MV-4-11 (cell line): ENCODE measurements around the gene MEAF6.

ENCODE experiments used
- DNase-seq: peaks from one replicate; lab custom pipeline; 2025; lab: John Stamatoyannopoulos, UW

Gene MEAF6

DNA sequence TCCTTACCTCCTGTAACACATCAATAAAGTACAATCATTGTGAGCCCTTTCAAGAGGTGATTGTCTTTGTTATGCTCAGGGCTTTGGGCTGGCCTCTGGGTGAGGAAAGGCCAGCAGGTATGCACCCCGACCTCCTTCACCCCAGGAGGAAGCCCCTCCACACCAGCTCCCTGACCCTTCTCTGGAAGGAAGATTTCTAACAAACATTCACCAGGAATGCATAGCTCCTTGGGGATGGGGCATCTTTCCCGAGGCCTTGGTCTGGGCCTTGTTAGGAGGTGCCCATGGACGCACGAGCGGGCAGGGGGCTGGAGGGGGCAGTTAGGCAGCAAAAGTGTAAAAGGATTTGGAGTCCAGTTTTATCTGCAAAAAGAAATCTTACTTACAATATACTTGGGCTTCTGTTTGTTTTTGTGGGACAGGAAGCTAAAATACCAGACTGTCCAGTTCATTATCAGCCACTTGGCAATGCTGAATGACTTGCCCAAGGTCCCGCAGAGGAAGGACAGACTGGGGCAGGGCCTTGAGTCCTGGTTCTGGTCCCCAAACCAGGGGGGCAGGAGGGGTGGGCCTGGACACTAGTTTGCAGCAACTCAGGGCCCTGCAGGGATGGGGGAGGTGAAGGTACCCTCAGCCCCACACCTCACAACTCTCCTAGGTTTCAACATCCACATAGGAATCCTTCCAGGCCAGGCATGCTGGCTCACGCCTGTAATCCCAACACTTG lies 30.1 kb downstream of the MEAF6 start:
- DNase-seq: no peak

DNA sequence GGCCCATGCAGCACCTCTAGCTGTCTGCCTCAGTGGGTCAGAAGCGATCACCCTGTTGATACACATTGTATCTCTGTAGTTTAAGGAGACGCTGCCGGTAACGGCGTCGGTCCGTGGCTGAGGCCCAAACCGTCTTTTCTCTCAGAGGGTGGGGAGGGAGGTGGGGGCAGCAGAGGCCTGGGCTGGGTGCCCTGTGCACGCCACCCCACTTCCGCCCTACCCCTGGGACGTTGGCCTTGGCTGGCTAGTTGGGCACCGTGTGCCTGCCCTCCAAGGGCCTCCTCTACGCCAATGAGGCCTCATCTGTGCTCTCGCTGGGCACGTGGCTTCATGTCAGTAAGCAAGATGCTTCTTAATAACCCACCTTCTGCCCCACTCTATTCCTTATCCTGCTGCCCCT lies 30.8 kb downstream of the MEAF6 start:
- DNase-seq: no peak

DNA sequence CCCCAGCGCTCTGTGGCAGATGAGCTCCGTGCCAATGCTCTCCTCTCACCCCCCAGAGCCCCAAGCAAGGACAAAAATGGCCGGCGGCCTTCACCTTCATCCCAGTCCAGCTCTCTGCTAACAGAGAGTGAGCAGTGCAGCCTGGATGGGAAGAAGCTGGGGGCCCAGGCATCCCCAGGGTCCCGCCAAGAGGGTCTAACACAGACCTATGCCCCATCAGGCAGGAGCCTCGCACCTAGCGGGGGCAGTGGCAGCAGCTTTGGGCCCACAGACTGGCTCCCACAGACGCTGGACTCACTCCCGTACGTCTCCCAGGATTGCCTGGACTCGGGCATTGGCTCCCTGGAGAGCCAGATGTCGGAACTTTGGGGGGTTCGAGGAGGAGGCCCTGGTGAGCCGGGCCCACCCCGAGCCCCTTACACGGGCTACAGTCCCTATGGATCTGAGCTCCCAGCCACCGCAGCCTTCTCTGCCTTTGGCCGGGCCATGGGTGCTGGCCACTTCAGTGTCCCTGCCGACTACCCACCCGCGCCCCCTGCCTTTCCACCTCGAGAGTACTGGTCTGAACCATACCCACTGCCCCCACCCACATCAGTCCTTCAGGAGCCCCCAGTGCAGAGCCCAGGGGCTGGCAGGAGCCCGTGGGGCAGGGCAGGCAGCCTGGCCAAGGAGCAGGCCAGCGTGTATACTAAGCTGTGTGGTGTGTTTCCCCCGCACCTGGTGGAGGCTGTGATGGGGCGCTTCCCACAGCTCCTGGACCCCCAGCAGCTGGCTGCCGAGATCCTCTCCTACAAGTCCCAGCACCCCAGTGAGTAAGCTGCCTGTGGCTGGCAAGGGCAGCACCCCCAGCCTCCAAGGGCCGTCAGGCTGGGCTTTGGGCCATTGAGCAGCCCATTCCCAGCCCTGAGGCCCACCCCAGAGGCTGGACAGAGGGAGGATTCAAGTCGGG lies 31.5 kb downstream of the MEAF6 start:
- DNase-seq: no peak

DNA sequence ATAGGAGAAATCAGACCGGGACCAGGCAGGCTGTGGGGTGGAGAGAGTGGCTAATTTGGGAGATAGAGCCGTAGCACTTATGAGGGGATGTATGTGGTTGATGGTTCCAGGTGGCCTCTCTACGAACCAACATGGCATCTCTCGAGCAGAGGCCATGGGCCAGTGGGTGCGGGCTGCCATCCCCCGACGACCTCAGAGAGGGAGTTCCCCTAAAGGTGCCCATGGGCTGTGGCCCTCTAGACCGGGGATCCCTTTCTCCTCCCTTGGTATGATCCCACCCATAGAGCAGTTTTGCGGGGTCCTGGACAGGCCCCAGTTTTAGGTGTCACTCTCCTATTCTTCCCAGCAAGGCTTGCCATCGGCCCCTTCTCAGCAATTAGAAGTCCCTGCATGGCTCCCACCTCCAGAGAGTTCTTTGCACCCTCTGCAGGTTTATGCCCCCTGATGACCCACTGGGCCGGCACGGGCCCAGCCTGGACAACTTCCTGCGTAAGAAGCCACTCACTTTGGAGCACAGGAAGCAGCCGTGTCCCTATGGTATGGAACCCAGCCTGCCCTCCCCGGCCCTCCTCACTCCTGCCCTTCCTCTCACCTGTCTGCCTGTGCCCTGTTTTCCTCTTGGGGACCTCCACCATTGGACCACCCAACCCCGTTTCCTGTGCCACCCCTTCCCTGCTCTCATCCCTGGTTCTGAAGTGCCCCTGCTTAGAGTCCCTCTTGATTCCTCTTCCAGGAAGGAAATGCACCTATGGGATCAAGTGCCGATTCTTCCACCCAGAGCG lies 32.4 kb downstream of the MEAF6 start:
- no peak for DNase-seq

DNA sequence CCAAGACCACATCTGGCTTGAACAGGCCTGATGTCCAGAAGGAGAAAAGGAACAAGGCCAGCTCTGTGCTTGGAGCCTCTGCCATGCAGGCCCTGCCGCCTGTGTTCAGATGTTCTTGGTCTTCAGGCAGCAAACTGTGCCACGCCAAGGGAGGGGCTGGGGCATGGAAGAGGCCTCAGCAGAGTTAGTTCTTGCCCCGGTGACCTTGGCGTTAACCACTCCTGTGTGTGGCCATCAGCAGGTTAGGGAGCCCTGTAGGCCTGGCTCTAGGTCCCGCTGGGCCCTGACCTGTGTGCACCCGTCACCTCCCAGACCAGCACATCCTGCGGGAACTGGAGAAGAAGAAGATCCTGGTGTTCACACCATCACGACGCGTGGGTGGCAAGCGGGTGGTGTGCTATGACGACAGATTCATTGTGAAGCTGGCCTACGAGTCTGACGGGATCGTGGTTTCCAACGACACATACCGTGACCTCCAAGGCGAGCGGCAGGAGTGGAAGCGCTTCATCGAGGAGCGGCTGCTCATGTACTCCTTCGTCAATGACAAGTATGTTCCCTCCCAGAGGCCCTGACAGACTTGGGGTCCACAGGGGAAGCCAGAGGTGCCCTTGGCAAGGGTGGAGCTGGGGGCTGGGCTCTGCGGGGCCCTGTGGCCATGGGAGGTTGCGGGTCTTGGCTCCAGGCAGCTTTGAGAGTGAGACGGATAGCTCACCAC lies 33.1 kb downstream of the MEAF6 start:
- peak; percentile 71 for DNase-seq

DNA sequence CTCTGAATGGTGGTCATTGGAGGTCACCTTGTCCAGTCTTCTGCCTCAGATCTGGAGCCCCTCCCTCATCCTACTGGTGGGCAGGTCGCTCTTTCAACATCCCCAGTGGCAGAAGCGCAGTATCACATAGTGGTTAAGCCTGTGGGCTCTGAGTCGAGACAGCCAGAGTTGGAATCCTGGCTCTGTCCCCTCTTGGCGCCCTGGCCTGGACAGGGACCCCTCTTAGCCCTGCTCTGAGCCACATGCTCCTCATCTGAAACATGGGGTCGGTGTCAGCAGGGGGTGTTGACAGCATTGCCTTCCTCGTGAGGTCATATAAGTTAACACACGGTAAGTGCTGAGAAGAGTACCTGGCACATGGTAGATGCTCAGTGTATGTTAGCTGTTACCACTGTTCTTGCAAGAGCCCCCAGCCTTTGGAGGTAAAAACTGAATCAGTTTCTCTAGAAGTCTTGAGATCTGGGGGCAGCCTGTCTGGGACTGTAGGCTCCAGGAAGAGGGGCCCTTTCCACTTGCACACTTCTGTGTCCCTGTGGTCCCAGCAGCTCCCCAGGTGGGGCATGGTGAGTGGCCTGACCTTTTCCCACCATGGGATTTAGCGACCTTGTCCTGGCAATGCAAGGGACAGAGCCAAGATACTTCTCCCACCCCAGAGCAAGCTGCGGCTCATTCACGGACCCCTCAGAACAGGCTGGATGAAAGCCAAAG lies 33.8 kb downstream of the MEAF6 start:
- DNase-seq: no peak

DNA sequence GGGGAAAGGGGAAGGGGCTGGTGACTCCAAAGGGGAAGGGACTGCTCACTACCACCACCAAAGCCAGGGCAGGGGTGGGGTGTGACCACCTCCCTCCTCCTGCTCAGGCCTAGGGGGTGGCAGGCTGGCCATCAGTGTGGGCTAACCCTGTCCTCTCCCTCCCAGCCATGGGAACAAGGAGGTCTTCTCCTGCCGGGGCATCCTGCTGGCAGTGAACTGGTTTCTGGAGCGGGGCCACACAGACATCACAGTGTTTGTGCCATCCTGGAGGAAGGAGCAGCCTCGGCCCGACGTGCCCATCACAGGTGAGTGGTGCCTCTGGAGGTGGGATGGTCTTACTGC lies 34.5 kb downstream of the MEAF6 start:
- no peak for DNase-seq

DNA sequence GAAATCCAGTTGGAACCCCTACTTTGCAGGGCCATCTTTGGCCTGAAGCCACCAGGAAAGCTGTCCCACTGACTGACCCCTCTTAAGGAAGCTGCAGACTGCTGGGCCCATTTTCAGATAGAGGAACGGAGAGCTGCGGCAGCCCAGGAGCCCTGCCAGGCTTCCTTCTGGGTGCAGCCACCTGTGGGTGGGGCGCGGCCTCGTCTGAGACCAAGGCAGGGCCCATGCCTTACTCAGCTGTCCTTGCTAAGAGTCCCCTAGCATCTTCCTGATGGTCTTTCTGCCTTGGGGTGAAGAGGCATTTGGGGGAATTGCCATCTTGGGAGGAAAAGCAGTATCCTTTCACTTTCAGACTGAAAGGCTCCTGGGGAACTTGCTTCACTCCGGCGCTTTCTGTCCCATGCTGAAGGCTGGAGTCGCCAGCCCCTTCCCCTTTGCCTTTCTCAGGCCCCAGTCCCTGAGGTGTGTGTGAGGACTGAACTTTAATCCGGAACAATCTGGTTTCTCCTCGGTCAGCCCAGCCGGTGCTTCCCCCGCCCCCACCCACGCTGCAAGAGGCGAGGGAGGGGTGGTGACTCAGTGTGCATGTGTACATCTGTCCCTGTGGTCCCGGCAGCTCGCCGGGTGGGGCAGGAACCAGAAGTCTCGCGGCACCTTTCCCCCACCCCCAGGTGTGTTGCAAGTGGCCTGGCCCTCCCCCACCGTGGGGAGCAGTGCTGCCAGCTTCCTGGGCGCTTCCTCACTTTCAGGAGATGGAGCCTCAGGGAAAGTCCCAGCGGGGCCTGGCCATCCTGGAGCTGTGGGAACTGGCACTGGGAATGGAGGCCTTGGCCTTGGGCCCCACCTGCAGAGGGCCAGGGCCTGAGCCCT lies 35.1 kb downstream of the MEAF6 start:
- DNase-seq: peak; percentile 87

DNA sequence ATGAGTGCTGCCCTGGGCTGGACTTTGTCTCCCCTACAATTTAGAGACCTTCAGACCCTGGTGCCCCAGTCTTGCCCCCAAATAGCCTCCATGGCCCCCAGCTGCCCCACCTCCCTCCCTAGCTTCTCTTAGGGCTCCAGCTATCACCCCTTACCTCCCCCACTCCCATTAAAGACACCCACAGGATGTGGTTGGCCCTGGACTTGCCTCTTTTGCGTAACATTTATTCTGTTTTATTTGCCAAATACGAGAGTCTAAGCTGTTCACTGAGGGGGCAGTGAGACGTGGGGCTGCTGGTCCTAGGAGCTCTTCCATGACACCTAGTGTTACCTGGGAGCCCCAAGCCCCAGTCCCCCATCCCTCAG lies 35.7 kb downstream of the MEAF6 start:
- DNase-seq: peak; percentile 71

DNA sequence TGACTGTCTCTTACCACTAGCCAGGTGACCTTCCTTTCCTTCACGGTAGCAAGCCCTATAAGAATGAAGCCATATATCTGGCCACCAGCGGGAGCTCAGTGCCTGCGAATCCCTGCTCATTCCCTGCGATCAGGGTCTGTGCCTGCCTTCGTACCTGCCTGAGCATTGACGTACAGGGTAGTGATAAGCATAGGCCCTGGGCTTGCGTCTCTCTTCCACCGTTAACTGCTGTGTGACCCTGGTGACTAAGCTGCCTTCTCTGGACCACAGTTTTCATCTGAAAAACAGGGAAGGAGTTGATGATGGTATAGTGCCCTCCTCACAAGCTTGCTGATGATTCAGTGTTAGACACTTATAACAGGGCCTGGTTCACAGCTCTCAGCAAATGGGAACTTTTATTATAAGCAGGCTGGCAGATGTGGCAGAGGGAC lies 36.1 kb downstream of the MEAF6 start:
- peak; percentile 74 for DNase-seq

DNA sequence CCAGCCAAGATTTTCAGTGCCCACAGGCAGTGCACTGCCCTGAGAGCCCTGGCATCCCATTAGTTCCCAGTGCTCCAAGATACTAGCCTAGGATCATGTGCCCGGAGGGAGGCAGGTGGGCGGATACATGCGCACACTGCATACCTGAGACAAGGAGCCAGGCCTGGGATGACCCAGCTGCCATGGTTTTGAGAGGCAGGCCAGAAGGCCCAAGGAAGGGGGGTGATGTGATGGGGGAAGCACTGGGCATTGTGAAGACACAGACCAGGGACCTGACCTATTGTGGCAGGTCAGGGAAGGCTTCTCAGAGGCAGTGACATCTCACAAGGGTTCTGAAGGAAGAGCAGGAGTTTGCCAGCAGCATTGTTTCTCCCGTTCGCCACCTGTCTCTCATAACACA lies 36.6 kb downstream of the MEAF6 start:
- DNase-seq: no peak

DNA sequence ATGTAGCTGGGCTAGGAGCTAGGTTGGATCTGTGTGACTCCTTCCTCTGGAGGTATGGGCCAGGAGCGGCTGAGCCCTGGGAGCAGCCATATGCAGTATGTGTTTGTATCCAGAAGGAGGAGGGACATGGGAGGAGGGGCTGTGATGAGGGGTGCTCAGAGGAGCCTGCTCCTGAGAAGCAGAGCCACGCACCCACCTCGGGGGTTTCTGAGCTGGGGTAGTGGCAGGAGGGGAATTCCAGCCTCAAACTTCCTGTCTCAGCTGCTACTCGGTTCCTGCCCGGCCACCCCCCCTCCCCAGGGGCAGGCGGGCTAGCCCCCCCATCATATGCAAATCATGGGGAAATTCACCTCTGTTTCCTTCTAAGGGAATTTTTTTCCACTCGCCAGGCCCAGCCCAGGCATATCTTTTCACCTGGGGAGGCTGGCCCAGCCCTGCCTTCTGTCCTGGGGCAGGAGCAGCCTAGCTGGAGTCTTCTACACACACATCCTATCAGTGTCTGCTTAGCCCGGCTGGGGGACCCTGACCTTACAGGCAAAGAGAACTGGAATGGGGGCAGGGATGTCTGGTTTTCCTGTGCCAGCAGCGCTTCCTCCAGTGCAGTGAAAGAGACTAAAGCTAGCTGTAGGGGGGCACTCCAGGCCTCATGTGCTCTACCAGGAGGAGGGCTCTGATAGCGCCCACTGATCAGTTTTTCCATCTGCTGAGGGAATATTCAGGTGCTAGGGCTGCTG lies 37.2 kb downstream of the MEAF6 start:
- DNase-seq: no peak

DNA sequence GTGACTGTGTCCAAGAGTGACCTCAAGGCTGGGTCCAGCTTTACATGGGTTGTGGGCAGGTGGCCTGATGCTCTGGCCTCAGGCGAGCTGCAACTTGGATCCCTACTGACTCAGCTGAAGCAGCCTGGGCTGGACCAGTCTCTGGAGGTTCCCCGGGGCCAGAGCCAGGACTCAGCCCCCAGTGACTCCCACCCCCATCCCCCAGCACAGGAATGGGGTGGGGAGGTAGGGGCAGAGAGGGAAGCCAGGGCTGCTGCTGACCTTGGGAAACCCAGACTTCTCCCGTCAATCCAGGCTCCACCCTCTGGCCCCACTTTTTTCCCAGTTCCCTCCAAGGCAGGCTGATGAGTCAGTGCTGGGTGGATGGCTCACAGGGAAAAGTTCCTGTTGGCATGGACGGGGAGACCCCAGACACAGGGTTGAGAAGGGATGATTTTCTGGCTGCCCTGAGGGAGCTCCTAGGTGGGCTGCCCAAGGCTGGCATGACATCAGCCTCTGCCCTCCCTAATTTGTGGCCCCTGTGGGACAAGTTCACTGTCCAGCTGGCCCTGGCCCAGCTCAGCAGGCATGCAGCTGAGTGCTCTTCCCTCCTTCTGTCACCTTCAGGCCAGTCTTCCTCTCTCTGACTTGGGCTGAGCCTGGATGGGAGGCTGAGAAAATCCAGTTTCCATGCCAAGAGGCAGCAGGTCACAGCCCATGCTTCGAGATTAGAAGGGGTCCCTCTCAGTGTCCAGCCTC lies 37.9 kb downstream of the MEAF6 start:
- no peak for DNase-seq

DNA sequence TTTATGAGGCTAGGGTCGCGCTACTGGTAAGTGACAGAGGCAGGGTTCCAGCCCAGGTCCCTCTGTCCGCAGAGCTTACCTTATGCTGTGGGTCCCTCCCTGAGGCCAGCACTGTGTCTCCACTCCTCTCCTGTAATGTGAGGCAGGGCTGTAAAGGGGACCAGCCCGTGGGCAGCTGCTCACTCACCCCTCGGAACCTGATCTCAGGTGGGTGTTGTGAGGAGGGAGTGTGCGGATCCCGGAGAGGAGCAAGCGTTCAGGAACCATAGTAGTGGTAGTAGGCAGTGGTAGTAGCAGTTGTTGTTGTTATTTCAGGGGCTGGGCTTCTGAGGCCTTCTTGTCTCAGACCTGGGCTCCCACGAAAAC lies 38.5 kb downstream of the MEAF6 start:
- no peak for DNase-seq

DNA sequence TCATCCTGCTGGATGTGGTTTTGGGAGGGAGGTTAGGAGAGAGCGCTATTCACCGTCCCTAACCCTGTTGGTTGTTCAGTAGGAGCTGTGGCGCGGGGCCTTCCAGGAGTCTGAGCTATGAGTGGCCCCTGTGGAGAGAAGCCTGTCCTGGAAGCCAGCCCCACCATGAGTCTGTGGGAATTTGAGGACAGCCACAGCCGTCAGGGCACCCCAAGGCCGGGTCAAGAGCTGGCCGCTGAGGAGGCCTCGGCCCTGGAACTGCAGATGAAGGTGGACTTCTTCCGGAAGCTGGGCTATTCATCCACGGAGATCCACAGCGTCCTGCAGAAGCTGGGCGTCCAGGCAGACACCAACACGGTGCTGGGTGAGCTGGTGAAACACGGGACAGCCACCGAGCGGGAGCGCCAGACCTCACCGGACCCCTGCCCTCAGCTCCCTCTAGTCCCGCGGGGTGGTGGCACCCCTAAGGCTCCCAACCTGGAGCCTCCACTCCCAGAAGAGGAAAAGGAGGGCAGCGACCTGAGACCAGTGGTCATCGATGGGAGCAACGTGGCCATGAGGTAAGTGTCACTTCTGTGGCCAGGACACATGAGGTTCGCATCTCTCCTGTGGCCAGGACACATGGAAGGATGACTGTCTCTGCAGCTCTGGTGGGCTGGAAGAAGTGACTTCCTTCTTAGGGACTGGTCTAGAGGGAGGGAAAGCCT lies 39.0 kb downstream of the MEAF6 start:
- no peak for DNase-seq

DNA sequence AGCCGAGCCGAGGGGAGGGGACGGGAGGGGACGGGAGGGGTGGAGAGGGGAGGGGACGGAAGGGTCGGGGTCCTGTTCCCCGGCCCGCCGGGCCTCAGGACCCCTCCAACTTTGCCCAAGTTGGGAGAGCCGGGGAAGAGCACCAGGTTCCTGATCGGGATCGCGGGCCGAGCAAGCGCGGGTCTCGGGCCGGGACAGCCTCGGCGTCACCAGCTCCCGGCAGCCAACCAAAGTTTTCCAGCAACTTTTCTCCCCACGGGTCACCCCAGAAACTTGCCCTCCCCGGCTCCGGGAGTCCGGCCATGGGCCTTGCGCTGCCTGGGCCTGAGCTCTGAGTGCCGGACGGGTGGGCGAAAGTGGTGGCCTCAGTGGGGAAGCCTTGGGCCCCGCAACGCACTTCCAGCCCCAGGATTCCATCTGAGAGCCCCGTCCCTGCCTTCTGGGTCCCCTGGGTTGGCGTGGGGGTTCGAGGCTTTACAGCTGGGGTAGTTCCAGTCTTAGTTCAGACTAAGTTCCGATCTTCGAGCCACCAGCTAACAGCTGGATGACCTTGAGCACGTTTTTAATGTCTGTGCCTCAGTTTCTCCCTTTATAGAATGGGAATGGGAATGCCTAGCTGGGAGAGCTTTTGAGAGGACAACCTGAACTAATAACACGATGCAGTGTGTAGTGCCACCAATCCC lies 39.7 kb downstream of the MEAF6 start:
- no peak for DNase-seq

DNA sequence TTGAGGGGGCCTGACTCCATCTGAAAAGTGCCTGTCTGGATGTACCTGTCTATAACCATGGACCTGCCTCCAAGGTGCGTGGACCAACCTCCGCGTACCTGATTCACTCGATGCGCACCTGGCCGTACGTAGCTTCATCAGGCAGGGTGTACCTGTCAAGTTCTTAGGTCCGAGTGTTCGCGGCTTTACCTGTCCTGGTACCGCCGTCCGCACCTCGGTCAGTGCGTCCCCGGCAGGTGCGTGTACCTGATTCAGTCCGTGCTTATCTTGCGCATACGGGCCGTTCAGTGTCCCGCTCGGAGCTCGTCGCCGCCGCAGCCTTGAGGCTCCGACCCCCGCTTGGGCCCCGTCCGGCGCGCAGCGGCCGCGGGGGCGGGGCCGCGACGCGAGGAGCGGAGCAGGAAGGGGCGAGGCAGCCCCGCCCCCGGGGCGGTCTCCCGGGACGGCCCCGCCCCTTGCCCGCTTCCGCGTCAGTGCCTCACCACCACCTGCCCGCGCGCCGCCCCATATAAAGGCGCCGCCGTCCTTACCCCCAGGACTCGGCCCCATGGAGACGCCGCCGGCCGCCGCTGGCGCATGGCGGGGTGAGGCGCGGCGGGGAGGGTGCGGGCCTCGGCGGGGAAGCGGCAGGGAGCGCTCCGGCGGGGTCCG lies 40.4 kb downstream of the MEAF6 start, which contains the start of gene ZC3H12A:
TSS of gene ZC3H12A (plus strand) at position 535 of the 651 bp plus-strand sequence. CDS start 917 bp downstream, outside the sequence.
- DNase-seq: peak; percentile 85
